GM12801 (cell line): ENCODE results near the gene CPNE8.

ENCODE experiments used
- TF ChIP-seq, protein P1 (sequence below): IDR thresholded peaks from one replicate; pipeline ENCODE4 v1.5.1; 2011; ENCODE audit warnings: control low read depth; ENCODE audit not compliant: insufficient read length; ENCODE audit errors: extremely low read depth

The CPNE8 gene

DNA sequence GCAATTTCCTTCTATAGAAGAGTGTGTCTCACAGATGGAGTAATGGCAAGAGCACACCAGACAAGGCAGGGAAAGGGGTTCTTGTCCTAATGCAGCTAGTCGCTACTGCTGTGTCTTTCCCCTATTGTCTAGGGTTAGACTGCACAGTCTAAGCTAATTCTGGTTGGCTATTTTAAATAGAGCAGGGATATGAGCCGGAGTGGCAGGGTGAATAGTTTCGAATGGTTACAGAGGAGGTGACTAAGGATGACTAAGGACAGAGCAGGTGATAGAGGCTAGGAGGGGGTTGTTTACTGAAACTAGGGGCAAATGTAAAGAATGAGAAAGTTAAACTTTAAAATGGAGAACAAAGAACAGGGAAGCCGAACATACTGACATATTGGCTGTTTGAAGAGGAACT lies 25.6 kb upstream of the CPNE8 start:
- TF ChIP-seq, protein P1, sequence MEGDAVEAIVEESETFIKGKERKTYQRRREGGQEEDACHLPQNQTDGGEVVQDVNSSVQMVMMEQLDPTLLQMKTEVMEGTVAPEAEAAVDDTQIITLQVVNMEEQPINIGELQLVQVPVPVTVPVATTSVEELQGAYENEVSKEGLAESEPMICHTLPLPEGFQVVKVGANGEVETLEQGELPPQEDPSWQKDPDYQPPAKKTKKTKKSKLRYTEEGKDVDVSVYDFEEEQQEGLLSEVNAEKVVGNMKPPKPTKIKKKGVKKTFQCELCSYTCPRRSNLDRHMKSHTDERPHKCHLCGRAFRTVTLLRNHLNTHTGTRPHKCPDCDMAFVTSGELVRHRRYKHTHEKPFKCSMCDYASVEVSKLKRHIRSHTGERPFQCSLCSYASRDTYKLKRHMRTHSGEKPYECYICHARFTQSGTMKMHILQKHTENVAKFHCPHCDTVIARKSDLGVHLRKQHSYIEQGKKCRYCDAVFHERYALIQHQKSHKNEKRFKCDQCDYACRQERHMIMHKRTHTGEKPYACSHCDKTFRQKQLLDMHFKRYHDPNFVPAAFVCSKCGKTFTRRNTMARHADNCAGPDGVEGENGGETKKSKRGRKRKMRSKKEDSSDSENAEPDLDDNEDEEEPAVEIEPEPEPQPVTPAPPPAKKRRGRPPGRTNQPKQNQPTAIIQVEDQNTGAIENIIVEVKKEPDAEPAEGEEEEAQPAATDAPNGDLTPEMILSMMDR = no peak

GRCh38 chr12:38926501-38926900 lies 21.1 kb upstream of the CPNE8 start:
- TF ChIP-seq, protein P1 = no peak

GRCh38 chr12:38921025-38921677 lies 15.8 kb upstream of the CPNE8 start:
- TF ChIP-seq, protein P1 = no peak

- TF ChIP-seq, protein P1 = no peak
Observed at GRCh38 chr12:38919191-38919590, 13.8 kb upstream of the CPNE8 start.

DNA sequence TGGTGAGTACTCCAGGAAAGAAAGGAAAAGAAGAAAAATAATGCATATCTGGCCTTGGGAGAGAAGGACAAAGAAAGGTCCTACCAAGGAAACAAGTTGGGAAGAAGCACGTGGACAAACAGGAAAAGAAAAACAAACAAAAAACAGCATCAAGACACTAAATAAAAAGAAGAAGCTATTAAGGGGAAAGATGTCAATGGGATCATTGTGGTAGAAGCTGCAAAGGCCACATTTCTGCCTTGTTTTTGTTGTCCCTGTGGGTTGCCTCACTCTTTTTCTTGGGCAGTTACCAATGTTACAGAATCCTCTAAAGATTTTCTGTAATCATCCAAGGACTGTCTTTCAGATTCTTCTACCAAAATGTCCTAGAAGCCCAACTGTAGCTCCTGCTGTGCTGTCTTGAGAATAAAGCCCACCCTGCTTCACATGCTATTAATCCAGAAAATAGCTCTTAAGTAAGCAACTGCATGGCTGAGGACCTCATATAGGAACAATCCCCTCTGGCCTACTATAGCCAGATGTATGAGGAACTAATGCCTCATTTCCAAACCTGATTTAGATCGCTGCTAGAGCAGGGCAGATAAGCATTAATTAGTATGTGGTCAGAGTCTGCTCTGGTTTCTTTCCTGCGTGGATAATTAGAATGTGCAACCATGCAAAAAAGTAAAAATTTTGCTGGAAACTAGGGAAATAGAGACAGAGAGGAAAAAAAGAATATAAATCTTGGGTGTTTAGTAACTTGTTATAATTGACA lies 10.2 kb upstream of the CPNE8 start:
- TF ChIP-seq, protein P1 = no peak

DNA sequence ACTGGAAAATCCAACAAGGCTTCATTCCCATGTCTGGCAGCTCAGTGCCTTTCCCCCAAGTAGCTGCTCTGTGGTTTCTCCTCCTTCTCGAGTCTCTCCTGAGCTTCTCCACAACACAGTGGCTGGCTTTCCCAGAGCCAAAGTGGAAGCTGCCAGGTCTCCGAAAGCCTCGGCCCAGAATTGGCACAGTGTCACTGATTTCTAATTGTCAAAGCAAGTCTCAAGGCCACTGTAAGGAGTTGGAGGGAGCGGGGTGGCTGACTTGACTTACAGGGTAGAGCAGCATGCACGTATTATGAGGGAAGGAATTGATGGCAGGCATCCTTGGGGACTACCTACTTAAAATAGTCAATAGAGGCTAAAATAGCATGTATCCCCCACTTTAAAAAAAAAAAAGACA lies 6.7 kb upstream of the CPNE8 start:
- TF ChIP-seq, protein P1 = no peak

- TF ChIP-seq, protein P1 = no peak
Observed at GRCh38 chr12:38911611-38912010, 6.2 kb upstream of the CPNE8 start.
